GM19324 (cell line): ENCODE data around the gene NOM1.
A peak's percentile ranks its signal among the peaks of the same experiment; 100 is the strongest.
"Not testable (repeated sequence)": the region's sequence is repeated elsewhere in the genome, so short reads cannot be mapped to it uniquely, and the experiment has no call there.

Source experiments
- ATAC-seq: cut with Tn5 transposase; IDR thresholded peaks from one replicate; pipeline ENCODE4 v1.9.1; 2021; ENCODE audit warnings: mild to moderate bottlenecking, moderate library complexity; ENCODE audit not compliant: unreplicated experiment, low FRiP score

Gene NOM1

DNA sequence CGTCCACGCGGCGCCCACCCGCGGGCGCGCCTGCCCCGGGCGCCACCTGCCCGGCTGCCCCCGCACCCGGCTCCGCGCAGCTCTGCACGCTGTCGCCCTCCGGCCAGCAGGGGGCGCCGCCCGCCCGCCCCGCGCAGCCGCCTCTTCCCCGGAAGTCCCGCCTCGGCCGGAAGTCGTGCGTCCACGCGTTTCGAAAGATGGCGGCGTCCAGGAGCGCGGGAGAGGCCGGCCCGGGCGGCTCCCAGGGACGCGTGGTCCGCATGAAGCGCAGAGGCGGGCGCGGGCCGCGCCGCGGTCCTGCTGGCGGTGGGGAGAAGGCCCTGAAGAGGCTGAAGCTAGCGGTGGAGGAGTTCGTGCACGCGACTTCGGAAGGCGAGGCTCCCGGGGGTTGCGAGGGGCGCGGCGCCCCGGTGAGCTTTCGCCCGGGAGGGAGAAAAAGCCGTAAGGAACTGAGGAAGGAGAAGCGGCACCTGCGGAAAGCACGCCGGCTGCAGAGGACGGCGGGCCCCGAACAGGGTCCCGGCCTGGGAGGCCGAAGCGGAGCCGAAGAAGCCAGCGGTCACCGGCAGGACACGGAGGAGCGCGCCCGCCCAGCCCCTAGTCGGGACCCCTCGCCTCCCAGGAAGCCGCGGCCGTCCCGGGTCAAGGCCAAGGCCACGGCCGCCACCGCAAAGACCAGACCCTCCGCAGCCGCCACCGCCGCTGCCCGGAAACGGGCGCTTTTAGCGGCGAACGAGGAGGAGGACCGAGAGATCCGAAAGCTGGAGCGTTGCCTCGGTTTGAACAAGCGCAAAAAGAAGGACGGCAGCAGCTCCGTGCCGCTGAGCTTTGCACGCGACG lies at the start of gene NOM1:
Gene NOM1, plus strand, starts transcription at position 172 of the 840 bp plus-strand sequence. Its CDS starts 26 bp downstream, at position 198.
- peak; percentile 93 for ATAC-seq

- ATAC-seq = not testable (repeated sequence)
These were observed 49.4 kb upstream of the NOM1 start for GRCh38 chr7:156900093-156900492.

- ATAC-seq = no peak
These were observed 46.1 kb upstream of the NOM1 start for GRCh38 chr7:156903232-156903909.

- no peak for ATAC-seq
These were observed 43.3 kb upstream of the NOM1 start for GRCh38 chr7:156906200-156906649.

DNA sequence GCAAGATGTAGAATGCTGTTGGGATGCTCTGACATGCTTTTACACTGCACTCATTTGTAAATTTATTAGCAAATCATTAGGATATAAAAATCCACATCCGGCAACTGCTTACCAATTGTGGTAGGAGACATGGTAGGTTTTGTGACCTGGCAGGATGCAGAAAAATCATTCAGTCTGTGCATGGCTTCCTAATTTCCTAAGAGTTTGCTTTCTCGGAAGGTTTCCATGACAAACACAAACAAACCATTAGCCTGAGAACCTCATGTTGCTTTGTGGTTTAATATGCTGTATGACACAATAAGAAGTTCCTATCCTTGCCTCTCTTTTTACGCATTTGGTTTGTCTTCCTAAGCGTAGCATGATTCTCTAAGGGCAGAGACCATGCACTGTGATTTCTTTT lies 41.9 kb upstream of the NOM1 start:
- no peak for ATAC-seq

DNA sequence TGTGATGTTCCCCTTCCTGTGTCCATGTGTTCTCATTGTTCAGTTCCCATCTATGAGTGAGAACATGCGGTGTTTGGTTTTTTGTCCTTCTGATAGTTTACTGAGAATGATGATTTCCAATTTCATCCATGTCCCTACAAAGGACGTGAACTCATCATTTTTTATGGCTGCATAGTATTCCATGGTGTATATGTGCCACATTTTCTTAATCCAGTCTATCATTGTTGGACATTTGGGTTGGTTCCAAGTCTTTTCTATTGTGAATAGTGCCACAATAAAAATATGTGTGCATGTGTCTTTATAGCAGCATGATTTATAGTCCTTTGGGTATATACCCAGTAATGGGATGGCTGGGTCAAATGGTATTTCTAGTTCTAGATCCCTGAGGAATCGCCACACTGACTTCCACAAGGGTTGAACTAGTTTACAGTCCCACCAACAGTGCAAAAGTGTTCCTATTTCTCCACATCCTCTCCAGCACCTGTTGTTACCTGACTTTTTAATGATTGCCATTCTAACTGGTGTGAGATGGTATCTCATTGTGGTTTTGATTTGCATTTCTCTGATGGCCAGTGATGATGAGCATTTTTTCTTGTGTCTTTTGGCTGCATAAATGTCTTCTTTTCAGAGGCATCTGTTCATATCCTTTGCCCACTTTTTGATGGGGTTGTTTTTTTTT lies 39.8 kb upstream of the NOM1 start:
- not testable (repeated sequence) for ATAC-seq

GRCh38 chr7:156918635-156919034 lies 30.9 kb upstream of the NOM1 start:
- ATAC-seq = no peak

DNA sequence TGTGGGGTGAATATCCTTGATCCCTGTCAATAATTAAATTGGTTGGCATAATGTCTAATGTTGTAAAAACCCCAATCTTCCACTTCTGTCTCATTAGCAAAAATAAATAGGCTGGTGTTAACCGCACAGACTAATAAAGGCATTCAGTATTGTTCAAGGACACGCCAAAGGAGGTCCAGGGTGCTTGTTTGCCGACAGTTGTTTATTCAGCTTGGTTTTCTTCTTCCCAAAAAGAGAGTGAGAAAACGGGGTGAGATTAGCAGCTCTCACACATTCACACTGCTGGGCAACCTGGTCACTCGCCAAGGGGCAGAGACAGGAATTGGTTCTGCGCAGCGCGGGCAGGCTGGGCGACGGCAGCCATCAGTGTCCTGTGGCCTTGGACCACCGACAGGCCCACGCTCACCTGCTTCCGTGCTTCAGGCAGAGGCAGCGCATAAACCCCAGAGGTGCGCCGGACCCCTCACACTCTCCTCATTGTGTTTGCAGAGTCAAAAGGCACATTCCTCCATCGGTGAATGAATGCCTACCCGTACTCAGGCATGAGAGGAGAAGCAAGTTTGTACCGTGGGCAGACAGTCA lies 30.3 kb upstream of the NOM1 start:
- ATAC-seq = no peak

- no peak for ATAC-seq
These were observed 29.4 kb upstream of the NOM1 start for GRCh38 chr7:156920076-156920475.

- ATAC-seq = not testable (repeated sequence)
These were observed 28.8 kb upstream of the NOM1 start for GRCh38 chr7:156920487-156921373.

- ATAC-seq = not testable (repeated sequence)
These were observed 27.2 kb upstream of the NOM1 start for GRCh38 chr7:156922304-156922703.

- not testable (repeated sequence) for ATAC-seq
These were observed 23.7 kb upstream of the NOM1 start for GRCh38 chr7:156925821-156926220.

- no peak for ATAC-seq
These were observed 21.7 kb upstream of the NOM1 start for GRCh38 chr7:156927571-156928405.

DNA sequence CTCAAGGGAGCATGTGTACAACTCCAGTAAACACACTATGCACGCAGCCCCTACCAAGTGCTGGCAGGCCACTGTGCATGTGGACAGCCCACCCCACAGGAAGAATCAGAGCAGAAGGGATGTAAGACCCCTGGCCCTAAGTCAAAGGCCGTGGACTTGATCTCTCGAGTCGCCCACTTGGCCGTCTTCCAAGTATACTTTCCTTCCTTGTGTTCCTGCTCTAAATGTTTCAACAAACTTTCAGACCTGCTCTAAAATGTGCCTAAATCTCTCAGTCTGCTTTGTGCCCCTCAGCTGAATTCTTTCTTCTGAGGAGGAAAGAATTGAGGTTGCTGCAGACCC lies 21.1 kb upstream of the NOM1 start:
- no peak for ATAC-seq

GRCh38 chr7:156929789-156930539 lies 19.5 kb upstream of the NOM1 start:
- ATAC-seq = no peak

DNA sequence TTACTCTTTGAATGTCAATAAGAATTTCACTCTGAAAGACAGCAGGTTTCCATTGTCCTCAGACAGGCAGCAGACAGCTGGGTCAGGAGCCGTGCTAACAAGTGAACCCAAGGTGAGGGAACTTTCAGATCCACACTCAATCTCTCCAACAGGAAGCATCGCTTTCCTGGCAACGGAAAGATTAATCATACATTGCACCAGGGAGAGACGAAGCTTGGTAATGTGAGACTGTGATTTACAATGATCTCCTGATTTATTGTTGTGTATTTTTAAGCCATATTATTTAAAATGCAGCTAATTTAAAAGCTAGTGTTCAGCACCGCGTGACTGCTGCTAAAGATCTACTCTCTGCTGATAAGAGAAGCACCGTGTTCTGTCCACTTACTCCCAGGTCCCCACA lies 17.5 kb upstream of the NOM1 start:
- no peak for ATAC-seq

DNA sequence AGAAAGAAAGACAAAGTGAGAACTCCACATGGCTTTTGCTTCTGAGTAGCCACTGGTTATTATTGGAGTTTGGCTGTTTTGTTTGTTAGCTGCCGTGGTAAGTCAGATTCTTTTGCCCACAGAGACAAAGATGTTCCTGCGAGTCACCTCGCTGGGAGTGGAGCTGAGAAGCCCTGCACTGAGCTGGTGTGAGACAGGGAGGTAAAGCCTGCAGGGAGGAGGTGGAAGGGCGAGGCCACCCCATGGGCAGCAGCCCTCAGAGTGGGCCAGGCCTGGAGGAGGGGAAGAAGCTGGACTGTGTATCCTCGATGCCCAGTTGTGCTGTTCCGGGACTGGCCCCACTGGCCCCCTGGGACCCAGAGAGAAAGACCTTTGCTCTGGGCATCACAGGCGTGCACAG lies 14.3 kb upstream of the NOM1 start:
- no peak for ATAC-seq

DNA sequence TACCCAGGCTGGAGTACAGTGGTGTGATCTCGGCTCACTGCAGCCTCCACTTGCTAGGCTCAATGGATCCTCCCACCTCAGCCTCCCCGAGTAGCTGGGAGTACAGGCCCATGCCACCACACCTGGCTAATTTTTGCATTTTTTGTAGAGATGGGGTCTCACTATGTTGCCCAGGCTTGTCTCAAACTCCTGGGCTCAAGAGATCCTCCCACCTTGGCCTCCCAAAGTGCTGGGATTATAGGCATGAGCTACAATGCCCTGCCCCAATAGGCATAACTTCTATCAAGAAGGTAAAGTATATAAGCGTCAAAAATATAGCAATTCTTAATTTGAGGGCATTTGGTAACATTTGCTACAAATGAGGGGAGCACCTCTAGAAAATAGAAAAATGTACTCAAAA lies 12.7 kb upstream of the NOM1 start:
- ATAC-seq = not testable (repeated sequence)
